Osteocyte (in vitro differentiated cells): ENCODE measurements around the gene RANBP1. TPM values are rescaled to one million over a fixed set of nuclear protein-coding genes. Genes with fewer than 3 reads are reported as not detected.

Experiments
- DNase-seq: peaks from one replicate; pipeline ENCODE4 v3.0.0; 2021; ENCODE audit warnings: mixed read lengths; ENCODE audit not compliant: unreplicated experiment; ENCODE audit errors: extremely low spot score
- H3K27ac Mint-ChIP-seq: one replicate; pipeline ENCODE4 v1.8.0; 2021; ENCODE audit warnings: mild to moderate bottlenecking, mixed read lengths; ENCODE audit not compliant: unreplicated experiment
- H3K27me3 Mint-ChIP-seq: one replicate; pipeline ENCODE4 v1.8.0; 2021; ENCODE audit warnings: mixed read lengths; ENCODE audit not compliant: unreplicated experiment
- H3K36me3 Mint-ChIP-seq: one replicate; pipeline ENCODE4 v1.8.0; 2021; ENCODE audit warnings: mixed read lengths; ENCODE audit not compliant: unreplicated experiment
- H3K4me1 Mint-ChIP-seq: one replicate; pipeline ENCODE4 v1.8.0; 2021; ENCODE audit warnings: mixed read lengths; ENCODE audit not compliant: unreplicated experiment
- H3K4me3 Mint-ChIP-seq: one replicate; pipeline ENCODE4 v1.8.0; 2021; ENCODE audit warnings: mild to moderate bottlenecking, moderate library complexity, mixed read lengths; ENCODE audit not compliant: unreplicated experiment
- H3K9me3 Mint-ChIP-seq: one replicate; pipeline ENCODE4 v1.8.0; 2021; ENCODE audit warnings: mixed read lengths; ENCODE audit not compliant: unreplicated experiment
- CTCF ChIP-seq: fragments of 200-600 bp; sonication (generic); IDR thresholded peaks from 2 replicates; pipeline ENCODE4 v1.5.0; 2021; ENCODE audit warnings: antibody characterized with exemption, mild to moderate bottlenecking, moderate library complexity
- total RNA-seq: library from RNA; stranded (reverse); gene quantifications from 2 replicates; pipeline ENCODE4 v1.2.1, GENCODE V29; 2021

Gene RANBP1
- total RNA-seq, 1 donor from 2014 or later = 104 TPM

DNA sequence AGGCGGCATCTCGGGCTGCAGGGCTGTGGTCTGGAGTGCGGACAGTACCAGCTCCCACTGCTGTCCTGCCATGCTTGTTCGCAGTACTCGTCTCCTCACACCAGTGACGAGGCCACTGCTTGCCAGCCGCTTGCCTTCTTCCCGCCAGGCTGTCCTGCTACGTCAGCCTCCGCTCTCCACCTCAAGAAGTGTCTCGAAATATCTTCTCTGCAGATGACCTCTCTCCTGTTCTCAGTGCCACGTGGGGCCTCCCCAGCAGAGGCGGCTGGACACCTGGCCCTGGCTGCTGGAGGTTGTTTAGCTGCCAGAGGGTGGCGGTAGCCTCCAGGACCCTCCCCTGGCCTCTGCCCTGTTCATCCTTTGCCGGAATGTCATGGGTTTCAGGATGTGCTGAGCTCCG is 38.0 kb downstream of the RANBP1 start:
- DNase-seq = no peak
- Mint-ChIP-seq H3K27ac (peak overlapping the region; percentile 40), H3K9me3 (no peaks in the 10 kb centered on the region), H3K36me3 (no peaks in the 10 kb centered on the region), H3K4me1 (peaks cover 9% of the 10 kb centered on the region), H3K4me3 (no peak overlapping the region), H3K27me3 (no peaks in the 10 kb centered on the region)
- TF ChIP-seq CTCF = no peak

GRCh38 chr22:20154602-20155187 is 38.8 kb downstream of the RANBP1 start:
- DNase-seq = no peak
- no peak overlapping the region for H3K4me3 Mint-ChIP-seq
- H3K27ac Mint-ChIP-seq = no peak overlapping the region
- H3K27me3 Mint-ChIP-seq = no peaks in the 10 kb centered on the region
- H3K36me3 Mint-ChIP-seq = no peaks in the 10 kb centered on the region
- H3K9me3 Mint-ChIP-seq = no peaks in the 10 kb centered on the region
- H3K4me1 Mint-ChIP-seq = peaks cover 9% of the 10 kb centered on the region
- no peak for TF ChIP-seq CTCF

- no peaks in the 10 kb centered on the region for H3K36me3 Mint-ChIP-seq
- DNase-seq = no peak
- no peaks in the 10 kb centered on the region for H3K9me3 Mint-ChIP-seq
- no peak overlapping the region for H3K4me3 Mint-ChIP-seq
- no peaks in the 10 kb centered on the region for H3K27me3 Mint-ChIP-seq
- no peak overlapping the region for H3K27ac Mint-ChIP-seq
- no peak for TF ChIP-seq CTCF
- peaks cover 9% of the 10 kb centered on the region for H3K4me1 Mint-ChIP-seq
These were observed 39.6 kb downstream of the RANBP1 start for GRCh38 chr22:20155330-20156041.

DNA sequence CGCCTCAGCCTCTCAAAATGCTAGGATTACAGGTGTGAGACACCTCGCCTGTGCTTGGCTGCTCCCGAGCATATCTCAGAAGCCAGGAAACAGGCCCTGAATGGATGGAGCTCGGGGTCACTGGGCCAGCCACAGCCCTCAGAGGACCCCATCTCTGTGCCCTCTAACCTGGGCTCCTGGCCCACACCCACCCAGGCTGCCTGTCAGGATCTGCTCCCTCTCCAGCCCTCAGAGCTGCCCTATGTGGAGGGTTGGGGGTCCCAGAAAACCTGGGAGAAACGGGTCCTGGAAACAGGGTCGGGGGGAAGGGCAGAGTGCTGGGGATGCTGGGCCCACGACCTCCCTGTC is 40.1 kb downstream of the RANBP1 start:
- no peak for DNase-seq
- no peak overlapping the region for H3K4me3 Mint-ChIP-seq
- no peak overlapping the region for H3K27ac Mint-ChIP-seq
- H3K36me3 Mint-ChIP-seq = no peaks in the 10 kb centered on the region
- H3K4me1 Mint-ChIP-seq = peaks cover 9% of the 10 kb centered on the region
- no peak for TF ChIP-seq CTCF
- H3K27me3 Mint-ChIP-seq = no peaks in the 10 kb centered on the region
- H3K9me3 Mint-ChIP-seq = no peaks in the 10 kb centered on the region

- H3K4me3 Mint-ChIP-seq = no peak overlapping the region
- peak; percentile 94 for DNase-seq
- no peak overlapping the region for H3K27ac Mint-ChIP-seq
- H3K9me3 Mint-ChIP-seq = no peaks in the 10 kb centered on the region
- peaks cover 9% of the 10 kb centered on the region for H3K4me1 Mint-ChIP-seq
- H3K36me3 Mint-ChIP-seq = no peaks in the 10 kb centered on the region
- no peaks in the 10 kb centered on the region for H3K27me3 Mint-ChIP-seq
- peak; percentile 97 for TF ChIP-seq CTCF
These were observed 40.9 kb downstream of the RANBP1 start for GRCh38 chr22:20156611-20157429.
